Fibroblast of mammary gland (primary cell): ENCODE measurements around the gene PLPP4.

ENCODE experiments used
- DNase-seq: peaks from one replicate; pipeline ENCODE4 v3.0.0-alpha.2; 2010; ENCODE audit warnings: low read depth
- H3K4me3 ChIP-seq: 2 replicates; pipeline ENCODE4 v1.5.1; 2011; ENCODE audit warnings: low read depth, mild to moderate bottlenecking, low read length, moderate library complexity; ENCODE audit not compliant: control insufficient read depth
- TF ChIP-seq, protein P1 (sequence below): conservative IDR thresholded peaks from 2 replicates; pipeline ENCODE4 v1.5.1; 2011; ENCODE audit warnings: low read depth, low read length, inconsistent platforms; ENCODE audit not compliant: control insufficient read depth, insufficient read depth

PLPP4 gene

DNA sequence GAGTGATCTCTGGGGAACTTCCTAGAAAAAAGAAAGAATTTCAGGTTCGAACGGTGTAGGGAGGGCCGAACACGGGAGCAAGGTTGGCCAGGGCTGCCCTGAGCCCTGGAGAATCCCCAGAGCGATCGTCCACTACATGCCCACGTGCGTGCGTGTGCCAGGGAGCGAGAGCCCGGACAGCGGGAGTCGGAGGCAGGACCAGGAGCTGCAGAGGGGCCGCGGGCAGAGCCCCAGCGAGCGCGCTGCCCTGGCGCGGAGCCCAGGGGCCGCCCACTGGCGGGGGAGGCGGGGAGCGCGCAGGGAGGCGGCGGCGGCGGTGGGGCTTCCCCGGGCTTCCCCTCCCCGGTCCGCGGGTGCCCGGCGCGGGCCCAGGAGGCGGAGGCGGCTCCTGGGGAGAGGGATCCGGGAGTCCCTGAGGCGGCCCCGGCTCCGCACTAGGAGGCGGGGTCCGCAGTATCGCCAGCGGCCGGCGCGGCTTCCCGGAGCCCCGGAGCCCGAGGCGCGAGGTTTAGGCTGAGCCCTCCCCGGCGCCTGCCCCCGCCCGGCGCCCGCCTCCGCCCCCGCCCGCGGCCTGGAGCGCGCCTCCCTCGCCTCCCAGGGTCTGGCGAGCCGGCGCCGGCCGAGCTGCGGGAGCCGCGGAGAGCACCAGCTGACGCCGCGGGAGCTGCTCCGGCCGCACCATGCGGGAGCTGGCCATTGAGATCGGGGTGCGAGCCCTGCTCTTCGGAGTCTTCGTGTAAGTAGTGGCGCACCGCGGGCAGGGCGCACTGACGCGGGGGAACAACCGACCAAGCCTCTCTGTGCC is at the start of gene PLPP4:
PLPP4 (plus strand) TSS at position 602 of the 805 bp plus-strand sequence; CDS start at position 681, 79 bp downstream.
- DNase-seq: no peak
- H3K4me3 ChIP-seq: no peak within 1 kb of the TSS
- TF ChIP-seq, protein P1, sequence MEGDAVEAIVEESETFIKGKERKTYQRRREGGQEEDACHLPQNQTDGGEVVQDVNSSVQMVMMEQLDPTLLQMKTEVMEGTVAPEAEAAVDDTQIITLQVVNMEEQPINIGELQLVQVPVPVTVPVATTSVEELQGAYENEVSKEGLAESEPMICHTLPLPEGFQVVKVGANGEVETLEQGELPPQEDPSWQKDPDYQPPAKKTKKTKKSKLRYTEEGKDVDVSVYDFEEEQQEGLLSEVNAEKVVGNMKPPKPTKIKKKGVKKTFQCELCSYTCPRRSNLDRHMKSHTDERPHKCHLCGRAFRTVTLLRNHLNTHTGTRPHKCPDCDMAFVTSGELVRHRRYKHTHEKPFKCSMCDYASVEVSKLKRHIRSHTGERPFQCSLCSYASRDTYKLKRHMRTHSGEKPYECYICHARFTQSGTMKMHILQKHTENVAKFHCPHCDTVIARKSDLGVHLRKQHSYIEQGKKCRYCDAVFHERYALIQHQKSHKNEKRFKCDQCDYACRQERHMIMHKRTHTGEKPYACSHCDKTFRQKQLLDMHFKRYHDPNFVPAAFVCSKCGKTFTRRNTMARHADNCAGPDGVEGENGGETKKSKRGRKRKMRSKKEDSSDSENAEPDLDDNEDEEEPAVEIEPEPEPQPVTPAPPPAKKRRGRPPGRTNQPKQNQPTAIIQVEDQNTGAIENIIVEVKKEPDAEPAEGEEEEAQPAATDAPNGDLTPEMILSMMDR: no peak

DNA sequence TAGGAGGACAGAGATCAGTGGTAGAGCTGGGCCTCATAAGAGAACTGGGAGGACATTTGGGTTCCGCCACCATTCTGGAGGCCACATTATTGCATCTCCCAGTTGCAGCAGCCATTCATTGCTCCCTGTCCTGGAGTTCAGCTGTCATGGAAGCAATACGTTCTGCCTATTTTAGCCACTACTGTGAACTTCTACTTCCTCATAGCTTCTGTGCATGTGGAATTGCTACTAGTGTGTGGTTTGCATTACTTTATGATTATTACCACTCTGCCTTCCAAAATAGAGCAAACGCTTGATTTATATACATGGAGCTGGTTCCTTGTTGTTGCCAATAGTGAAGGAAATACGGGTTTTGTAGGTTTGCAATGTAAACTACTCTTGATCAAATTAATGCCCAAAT is 47.2 kb upstream of the PLPP4 start:
- DNase-seq: no peak
- TF ChIP-seq, protein P1: no peak
- no peak overlapping the region for H3K4me3 ChIP-seq

DNA sequence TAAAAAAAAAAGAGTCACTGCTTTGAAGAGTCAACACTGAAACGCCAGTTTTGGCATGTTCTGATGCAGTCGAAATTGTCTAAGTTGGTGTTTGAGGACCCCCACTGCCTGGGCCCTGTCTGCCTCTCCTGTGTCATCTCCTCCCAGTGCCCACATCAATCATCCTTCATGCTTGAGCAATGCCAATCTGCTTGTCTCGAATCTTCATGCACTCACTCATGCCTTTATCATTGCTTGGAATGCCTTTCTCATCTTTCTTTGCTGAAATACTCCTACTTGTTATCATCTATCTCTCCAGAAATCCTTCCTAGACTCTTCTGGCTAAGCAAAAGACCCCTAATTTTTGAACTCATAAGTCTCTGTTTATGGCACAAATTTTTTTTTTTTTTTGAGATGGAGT is 42.1 kb upstream of the PLPP4 start:
- no peak for DNase-seq
- TF ChIP-seq, protein P1: no peak
- H3K4me3 ChIP-seq: no peak overlapping the region

DNA sequence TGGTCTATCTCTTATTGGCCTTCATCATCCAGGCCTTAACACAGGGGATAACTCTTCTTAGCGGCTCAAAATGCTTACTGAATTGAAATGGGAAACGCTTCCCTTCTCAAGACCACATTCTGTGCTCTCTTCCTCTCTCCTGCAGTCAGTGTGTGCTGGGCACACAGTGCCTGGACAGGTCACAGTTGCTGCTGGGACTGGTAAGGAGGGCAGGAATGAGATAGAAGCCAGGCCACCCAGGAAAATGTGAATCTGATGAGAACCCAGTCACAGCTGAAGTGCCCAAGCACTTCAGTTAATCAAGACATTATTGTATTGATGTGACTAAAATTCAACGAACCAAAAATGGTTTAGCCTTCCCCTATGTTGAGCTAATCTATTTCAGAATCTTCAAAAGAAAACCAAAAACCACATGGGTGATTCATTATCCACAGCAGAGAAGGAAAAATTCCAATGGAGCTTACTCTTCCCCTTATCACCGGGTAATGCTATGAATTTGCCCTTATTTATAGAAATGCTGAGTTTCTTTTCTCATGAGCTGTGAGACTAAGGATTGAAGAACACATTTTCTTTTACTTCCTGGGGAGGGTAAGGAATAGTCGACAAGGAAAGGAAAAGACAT is 41.2 kb upstream of the PLPP4 start:
- DNase-seq: peak; percentile 49
- TF ChIP-seq, protein P1: no peak
- H3K4me3 ChIP-seq: no peak overlapping the region

DNA sequence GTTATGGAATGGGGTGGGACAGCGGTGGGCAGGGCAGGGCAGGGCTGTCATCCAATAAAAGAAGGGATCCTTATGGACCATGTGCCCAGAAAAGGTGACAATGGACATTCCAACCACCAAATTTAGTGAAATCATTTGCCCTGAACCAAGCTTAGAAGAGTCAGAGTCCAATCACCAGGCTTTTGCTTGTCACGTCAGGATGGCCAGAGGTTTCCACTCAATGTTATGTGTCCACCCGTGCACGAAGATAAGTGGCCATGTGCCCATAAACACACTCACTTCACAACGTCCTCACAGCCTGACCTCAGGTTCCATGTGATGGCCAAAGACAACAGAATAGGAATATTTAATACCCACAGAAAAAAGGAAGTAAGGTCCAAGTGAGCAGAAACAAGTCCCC is 36.6 kb upstream of the PLPP4 start:
- DNase-seq: no peak
- TF ChIP-seq, protein P1: no peak
- H3K4me3 ChIP-seq: no peak overlapping the region

DNA sequence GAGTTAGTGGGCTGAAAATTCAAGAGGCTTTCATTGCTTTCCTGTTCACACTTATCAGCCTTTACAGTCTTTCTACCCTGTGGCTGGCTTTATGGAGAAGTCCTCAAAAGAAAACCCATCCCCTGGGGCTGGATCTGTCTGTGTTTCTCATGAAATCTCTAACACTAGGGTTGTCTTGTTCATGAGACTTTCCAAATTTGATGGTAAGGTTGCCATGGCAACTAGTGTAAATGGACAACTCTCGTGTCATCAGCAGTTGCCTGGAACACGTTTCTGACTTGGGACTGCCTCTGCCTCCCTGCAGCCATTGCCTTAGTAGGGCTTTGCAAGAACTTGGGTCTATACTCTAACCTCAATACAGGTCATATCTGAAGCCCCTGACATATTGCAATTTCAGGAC is 35.8 kb upstream of the PLPP4 start:
- TF ChIP-seq, protein P1: no peak

More for the DNA sequence above, 35.8 kb upstream of the PLPP4 start:
- no peak overlapping the region for H3K4me3 ChIP-seq
- DNase-seq: no peak
